Choroid plexus epithelial cell (primary cell): ENCODE measurements around the gene RGL2.

ENCODE experiments used
- DNase-seq: peaks from one replicate; pipeline ENCODE4 v3.0.0-alpha.2; 2010; ENCODE audit warnings: low read depth
- H3K4me3 ChIP-seq: 2 replicates; pipeline ENCODE4 v1.5.1; 2011; ENCODE audit warnings: low read depth, mild to moderate bottlenecking, control low read depth, low read length, moderate library complexity
- CTCF ChIP-seq: conservative IDR thresholded peaks from 2 replicates; pipeline ENCODE4 v1.5.1; 2011; ENCODE audit warnings: low read depth, mild to moderate bottlenecking, control low read depth, inconsistent platforms, low read length, moderate library complexity

RGL2 gene

GRCh38 chr6:33316603-33317418 lies 18.1 kb upstream of the RGL2 start:
- DNase-seq: no peak
- TF ChIP-seq CTCF: no peak
- H3K4me3 ChIP-seq: peak overlapping the region; percentile 71

GRCh38 chr6:33315793-33316602 lies 17.3 kb upstream of the RGL2 start:
- no peak overlapping the region for H3K4me3 ChIP-seq
- no peak for TF ChIP-seq CTCF
- no peak for DNase-seq

- peak overlapping the region; percentile 92 for H3K4me3 ChIP-seq
- DNase-seq: peak; percentile 18
- no peak for TF ChIP-seq CTCF
These were observed 16.4 kb upstream of the RGL2 start for GRCh38 chr6:33314943-33315792.

GRCh38 chr6:33314515-33314942 lies 15.8 kb upstream of the RGL2 start:
- no peak for TF ChIP-seq CTCF
- H3K4me3 ChIP-seq: peak overlapping the region; percentile 92
- peak; percentile 85 for DNase-seq

GRCh38 chr6:33313709-33314514 lies 15.2 kb upstream of the RGL2 start, which contains the start of gene TAPBP:
TSS of gene TAPBP (minus strand) at chr6:33314078. CDS start at chr6:33314041, 37 bp downstream.
- peak; percentile 75 for DNase-seq
- no peak for TF ChIP-seq CTCF
- peak within 1 kb of the TSS; percentile 92 for H3K4me3 ChIP-seq
